ENCODE measurements around the gene ASGR2. TPM values are rescaled to one million over a fixed set of nuclear protein-coding genes. Genes with fewer than 3 reads are reported as not detected.

The ASGR2 gene
- total RNA-seq, 4 donors from 2014 or later = 1.6 to 2.2 TPM; not detected in 2

DNA sequence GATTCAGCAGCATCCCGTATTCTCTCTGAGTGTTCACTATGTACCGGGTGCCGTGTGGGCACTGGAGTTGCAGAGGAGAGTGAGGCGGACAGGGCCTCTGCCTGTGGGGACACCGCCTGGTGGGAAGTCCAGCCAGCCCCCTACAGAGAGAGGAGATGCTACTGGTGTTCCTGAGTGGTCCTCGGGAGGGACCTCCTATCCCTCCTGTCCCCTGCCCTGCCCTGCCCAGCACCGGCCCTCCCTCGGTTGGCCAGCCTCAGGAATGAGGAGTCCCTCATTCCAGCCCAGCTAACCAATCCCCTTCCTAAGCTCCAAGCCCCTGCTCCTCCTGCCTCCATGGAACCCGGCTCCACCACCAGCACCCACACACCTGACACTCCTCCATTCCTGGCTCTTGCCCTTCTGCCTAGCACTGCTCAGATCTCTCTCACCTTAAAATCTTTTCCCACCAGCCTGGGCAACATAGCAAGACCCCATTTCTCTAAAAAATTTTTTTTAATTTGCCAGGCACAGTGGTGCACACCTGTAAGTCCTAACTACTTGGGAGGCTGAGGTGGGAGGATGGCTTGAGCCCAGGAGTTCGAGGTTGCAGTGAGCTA, 2.0 kb downstream of the ASGR2 start:
- in situ Hi-C loops (cut with MboI; ENCODE audit: low sequenced_read_pairs in 4 of 4) = no loop called here
- Histone ChIP-seq H3K9me3 (no peaks in the 10 kb centered on the region), H3K27me3 (peaks cover 0 to 16% (median 6%) of the 10 kb centered on the region in 3 donors), H3K4me3 (no peak overlapping the region), H3K27ac (no peak overlapping the region), H3K36me3 (no peaks in the 10 kb centered on the region), H3K4me1 (no peaks in the 10 kb centered on the region)
- TF ChIP-seq POLR2A (IDR thresholded peaks at IDR 0.05) = no peak
- no peak for TF ChIP-seq CTCF (IDR thresholded peaks at IDR 0.05 in 4 of 5, conservative IDR thresholded peaks at IDR 0.05 in 1 of 5)
- ATAC-seq (no peak), DNase-seq (no peak)
- intact Hi-C loops (cut with DNase I; ENCODE audit: low total_unique reads) = no loop called here

DNA sequence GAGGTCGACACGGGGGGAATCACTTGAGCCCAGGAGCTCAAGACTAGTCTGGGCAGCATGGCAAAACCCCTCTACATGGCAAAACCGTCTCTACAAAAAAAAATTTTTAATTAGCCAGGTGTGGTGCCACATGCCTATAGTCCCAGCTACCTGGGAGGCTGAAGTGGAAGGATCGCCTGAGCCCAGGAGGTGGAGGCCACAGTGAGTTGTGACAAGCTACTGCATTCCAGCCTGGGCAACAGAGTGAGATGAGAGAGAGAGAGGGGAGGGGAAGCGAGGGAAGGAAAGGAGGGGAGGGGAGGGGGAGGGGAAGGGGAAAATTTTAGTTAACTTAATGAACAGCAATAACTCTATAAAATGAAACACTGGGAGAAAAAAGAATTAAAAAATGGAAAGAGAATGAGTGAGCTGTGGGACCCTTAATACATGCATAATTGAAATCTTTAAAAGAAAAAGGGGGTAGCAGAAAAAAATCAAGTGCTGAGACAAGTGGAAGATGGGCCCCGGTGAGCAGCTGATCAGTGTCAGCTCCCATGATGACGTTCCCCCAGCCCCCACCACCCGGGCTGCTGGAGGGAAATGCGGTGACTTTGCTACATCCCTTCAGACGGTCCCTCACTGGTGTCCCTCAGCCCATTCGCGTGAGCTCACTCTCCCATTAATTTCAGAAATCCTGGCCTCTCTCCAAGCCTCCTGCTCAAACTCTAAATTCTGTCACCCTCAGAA, 2.7 kb downstream of the ASGR2 start:
- Histone ChIP-seq H3K27ac (no peak overlapping the region), H3K9me3 (no peaks in the 10 kb centered on the region), H3K4me3 (no peak overlapping the region), H3K27me3 (peaks cover 4 to 16% (median 8%) of the 10 kb centered on the region in 3 donors), H3K4me1 (no peaks in the 10 kb centered on the region), H3K36me3 (no peaks in the 10 kb centered on the region)
- ATAC-seq (no peak), DNase-seq (no peak)
- in situ Hi-C loops (cut with MboI; ENCODE audit: low sequenced_read_pairs in 4 of 4) = no loop called here
- no peak for TF ChIP-seq CTCF (IDR thresholded peaks at IDR 0.05 in 4 of 5, conservative IDR thresholded peaks at IDR 0.05 in 1 of 5)
- no peak for TF ChIP-seq POLR2A (IDR thresholded peaks at IDR 0.05)
- intact Hi-C loops (cut with DNase I; ENCODE audit: low total_unique reads) = no loop called here

GRCh38 chr17:7110617-7111306, 3.9 kb downstream of the ASGR2 start:
- H3K36me3 ChIP-seq = no peaks in the 10 kb centered on the region
- in situ Hi-C loops (cut with MboI; ENCODE audit: low sequenced_read_pairs in 4 of 4) = no loop called here
- H3K9me3 ChIP-seq = no peaks in the 10 kb centered on the region
- no peaks in the 10 kb centered on the region for H3K4me1 ChIP-seq
- intact Hi-C loops (cut with DNase I; ENCODE audit: low total_unique reads) = no loop called here
- no peak for ATAC-seq
- H3K27me3 ChIP-seq = peaks cover 7 to 16% (median 9%) of the 10 kb centered on the region in 3 donors
- no peak overlapping the region for H3K4me3 ChIP-seq
- H3K27ac ChIP-seq = no peak overlapping the region
- TF ChIP-seq CTCF (IDR thresholded peaks at IDR 0.05 in 4 of 5, conservative IDR thresholded peaks at IDR 0.05 in 1 of 5) (no peak), POLR2A (IDR thresholded peaks at IDR 0.05) (no peak)
- no peak for DNase-seq

DNA sequence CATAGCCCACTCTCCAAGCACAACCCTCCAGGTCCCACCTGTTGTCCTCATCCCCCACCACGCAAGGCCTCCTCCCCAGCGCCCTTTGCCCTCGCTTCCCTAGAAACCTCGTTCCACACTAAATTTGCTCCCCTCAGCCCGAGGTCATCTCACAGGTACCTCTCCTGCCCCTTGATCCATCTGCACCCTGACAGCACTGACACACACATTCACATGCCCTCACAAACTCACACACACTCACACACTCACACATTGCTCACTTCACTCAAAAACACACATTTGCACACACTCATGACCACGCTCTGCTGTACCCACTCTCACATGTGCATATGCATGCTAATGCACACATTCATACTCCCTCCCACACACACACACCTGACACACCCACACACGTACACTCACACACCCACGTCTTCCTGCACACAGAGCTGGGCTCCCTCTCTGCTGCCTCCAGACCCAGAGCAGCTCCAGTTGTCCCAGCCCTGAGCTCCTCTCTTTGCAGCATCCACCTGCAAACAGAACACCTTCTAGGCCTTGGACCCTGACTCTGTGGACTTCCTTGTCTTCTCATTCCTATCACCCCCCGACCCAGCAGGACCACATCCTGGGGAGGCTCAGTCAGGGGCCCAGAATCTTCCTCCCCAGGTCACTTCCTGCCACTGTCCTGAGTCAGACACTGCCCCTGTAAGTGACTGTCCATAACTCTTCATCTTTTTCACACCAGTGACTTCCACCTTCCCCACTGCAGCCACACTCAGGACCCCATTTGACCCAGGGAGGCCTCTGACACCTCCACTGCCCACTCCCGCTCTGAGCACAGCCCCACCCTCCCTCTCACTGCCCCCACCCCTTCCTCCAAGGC, 4.9 kb downstream of the ASGR2 start:
- no peak for DNase-seq
- no peak for ATAC-seq
- Histone ChIP-seq H3K4me1 (no peaks in the 10 kb centered on the region), H3K36me3 (no peaks in the 10 kb centered on the region), H3K9me3 (no peaks in the 10 kb centered on the region), H3K4me3 (no peak overlapping the region), H3K27ac (no peak overlapping the region), H3K27me3 (peaks cover 7 to 16% (median 11%) of the 10 kb centered on the region in 3 donors)
- in situ Hi-C loops (cut with MboI; ENCODE audit: low sequenced_read_pairs in 4 of 4) = no loop called here
- intact Hi-C loops (cut with DNase I; ENCODE audit: low total_unique reads) = no loop called here
- TF ChIP-seq CTCF (IDR thresholded peaks at IDR 0.05 in 4 of 5, conservative IDR thresholded peaks at IDR 0.05 in 1 of 5) (no peak), POLR2A (IDR thresholded peaks at IDR 0.05) (no peak)
